ENCODE results near the gene RETREG3.
A peak's percentile ranks its signal among the peaks of the same experiment; 100 is the strongest.
"Not testable (repeated sequence)": the region's sequence is repeated elsewhere in the genome, so short reads cannot be mapped to it uniquely, and the experiment has no call there.

Gene RETREG3, protein sequence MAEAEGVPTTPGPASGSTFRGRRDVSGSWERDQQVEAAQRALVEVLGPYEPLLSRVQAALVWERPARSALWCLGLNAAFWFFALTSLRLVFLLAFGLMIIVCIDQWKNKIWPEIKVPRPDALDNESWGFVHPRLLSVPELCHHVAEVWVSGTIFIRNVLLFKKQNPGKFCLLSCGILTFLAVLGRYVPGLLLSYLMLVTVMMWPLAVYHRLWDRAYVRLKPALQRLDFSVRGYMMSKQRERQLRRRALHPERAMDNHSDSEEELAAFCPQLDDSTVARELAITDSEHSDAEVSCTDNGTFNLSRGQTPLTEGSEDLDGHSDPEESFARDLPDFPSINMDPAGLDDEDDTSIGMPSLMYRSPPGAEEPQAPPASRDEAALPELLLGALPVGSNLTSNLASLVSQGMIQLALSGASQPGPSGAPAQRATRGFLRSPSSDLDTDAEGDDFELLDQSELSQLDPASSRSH

DNA sequence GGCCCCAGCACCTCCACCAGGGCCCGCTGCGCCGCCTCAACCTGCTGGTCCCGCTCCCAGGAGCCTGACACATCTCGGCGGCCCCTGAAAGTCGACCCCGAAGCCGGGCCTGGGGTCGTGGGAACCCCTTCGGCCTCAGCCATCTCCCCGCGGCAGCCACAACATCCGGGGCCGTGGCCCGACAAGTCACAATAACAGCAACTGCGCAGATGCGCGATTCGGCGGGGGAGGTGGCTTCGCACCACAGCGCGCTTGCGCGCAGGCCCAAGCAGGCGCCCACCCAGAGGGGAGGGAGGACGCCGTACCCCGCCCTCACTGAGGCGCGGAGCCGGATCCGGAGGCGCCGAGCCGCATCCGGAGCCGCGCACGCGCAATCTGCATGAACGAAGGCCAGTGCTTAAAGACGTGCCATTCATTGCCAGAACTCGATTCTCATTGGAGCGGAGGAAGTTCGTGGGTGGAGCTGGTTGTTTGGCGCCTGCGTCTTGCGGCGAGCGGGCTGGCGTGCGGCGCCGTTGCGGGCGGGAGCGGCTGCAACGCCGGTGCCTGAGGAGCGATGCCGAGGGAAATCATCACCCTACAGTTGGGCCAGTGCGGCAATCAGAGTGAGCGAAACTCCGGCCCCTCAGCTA is at the start of gene RETREG3, which contains the start of gene TUBG1:
Gene RETREG3, minus strand, starts transcription at position 193 of the 632 bp plus-strand sequence. Its CDS starts 50 bp downstream, at position 143.
Gene TUBG1, plus strand, starts transcription at position 502 of the 632 bp plus-strand sequence. Its CDS starts 55 bp downstream, at position 557.
- peak; percentile 96 for DNase-seq

DNA sequence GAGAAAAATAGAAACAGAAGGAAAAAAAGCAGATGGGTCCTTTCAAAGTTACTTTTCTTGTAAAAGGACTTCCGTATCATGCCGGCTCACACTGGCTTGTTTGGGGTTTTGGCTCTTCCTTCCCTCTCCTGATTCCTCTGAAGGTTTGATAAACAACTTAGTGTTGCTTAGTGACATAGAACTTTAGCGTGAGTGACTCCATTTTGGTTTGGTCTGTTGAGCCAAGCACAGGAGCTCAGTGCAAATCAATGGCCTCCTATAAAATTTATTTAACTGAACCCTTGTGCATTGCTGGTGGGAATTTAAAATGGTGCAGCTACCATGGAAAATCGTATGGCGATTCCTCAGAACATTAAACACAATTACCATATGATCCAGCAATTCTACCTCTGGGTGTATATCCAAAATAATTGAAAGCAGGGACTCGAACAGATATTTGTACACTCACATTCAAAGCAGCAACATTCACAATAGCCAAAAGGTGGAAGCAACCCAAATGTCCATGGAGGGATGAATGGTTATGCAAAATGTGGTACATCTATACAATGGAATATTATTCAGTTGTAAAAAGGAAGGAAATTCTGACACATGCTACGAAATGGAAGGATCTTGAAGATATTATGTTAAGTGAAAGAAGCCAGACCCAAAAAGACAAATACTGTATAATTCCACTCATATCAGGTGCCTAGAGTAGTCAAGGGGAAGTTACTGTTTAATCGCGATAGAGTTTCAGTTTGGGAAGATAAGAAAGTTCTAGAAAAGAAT is 48.8 kb upstream of the RETREG3 start:
- DNase-seq = no peak

DNA sequence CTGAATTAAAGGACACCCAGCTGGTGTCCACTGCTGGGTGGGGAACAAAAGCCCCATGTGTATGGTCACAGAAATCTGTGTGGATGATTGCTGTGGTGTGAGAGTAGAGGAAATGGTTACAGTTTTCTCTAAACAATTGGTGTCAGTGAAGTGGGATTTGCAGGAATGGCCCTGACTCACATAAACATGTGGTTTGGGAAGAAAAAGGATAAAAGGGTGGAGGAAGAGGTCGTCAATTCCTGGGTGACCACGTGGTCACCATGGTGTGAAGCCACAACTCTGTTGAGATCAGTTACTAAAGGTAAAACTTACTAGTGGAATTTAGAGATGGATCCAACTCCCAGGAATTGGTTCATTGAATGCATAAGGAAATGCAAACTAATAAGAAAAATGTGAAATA is 46.4 kb upstream of the RETREG3 start:
- no peak for DNase-seq

DNA sequence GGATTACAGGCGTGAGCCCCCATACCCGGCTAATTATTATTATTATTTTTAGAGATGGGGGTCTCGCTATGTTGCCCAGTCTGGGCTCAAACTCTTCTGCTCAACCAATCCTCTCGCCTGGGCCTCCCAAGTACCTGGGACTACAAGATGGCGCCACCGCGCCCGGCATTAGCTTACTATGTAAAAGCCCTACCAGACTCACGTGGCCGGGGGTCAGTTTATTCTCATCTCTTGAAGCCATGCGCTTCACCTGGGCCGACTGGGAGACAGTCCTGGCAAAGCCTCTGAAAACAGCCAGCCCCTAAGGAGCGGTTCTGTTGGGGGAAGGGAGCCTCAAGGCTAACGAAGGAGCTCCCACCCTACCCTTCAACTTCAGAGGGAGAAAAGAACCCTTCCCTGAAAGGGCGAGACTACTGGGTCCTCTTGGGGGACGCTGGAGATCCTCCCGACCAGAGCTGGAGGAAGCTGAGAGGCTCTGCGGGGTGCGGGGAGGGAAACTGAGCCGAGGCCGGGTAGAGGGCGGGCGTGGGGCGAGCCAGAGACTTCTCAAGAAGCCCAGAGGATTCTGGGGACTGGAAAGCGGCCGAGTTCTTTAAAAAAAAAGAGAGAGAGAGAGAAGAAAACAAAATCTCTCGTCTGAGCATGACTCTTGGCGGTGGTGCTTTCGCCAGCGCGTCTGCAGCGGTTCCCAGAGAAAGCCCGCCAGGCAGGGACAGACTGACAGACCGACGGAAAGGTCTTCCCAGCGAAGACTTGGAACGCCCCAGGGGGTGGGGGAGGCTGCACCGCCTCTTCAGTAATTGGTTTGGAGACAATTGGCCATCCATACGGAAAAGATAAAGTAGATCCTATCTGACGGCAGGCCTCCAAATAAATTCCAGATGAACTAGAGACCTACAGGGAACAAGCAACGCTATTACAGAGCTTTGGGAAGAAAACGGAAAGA is 44.3 kb upstream of the RETREG3 start:
- DNase-seq = no peak

DNA sequence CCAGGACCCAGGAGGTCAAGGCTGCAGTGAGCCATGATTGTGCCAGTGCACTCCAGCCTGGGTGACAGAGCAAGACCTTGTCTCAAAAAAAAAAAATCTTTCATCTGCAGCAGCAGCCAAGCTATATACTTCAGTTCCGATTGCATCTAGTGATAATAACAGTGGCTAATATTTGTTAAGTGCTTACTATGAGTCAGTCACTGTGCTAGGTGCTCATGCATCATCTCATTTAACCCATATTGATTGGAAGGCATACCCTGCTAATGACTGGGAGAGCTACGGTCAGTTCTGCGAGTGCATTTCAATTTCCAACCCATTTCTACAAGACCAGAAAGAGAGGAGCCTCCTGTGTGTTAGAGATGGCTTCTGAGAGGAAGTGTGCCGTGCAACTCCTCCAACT is 42.2 kb upstream of the RETREG3 start:
- no peak for DNase-seq

DNA sequence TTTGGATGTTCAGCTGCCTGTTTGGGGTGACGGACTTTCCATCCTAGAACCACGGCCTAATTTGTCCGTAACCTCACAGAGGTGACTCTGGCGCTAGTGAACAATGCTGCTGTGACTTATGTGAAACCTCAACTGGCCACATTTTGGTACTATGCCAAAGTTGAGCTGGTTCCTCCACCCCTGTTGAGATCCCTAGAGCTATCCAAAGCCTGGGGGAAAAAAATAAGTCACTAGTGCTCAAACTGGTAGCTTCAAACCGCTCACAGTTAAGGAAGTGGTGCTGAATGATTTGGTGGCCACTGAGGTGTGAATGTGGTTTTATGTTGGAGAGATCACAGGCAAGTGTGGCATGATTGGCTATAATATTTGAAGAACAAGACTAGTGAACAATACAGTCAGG is 38.6 kb upstream of the RETREG3 start:
- no peak for DNase-seq

DNA sequence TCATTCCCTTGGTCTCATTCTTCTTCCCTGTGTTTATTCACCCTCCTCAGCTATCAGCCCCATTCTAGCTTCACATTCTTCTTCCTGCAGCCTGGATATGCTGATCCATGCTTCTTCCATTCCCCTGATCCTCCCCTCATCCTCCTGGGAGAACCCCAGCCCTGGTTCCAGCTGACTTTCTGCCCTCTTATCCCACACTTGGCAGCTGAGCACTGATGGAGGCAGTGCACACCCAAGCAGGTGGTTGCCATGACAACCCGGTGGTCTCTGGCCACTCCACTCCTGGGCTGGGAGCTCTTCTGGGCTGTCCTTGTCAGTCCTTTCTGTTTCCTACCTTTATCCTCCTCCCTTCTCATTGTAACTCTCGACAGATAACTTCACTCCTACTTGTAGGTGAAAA is 33.2 kb upstream of the RETREG3 start:
- DNase-seq = no peak

DNA sequence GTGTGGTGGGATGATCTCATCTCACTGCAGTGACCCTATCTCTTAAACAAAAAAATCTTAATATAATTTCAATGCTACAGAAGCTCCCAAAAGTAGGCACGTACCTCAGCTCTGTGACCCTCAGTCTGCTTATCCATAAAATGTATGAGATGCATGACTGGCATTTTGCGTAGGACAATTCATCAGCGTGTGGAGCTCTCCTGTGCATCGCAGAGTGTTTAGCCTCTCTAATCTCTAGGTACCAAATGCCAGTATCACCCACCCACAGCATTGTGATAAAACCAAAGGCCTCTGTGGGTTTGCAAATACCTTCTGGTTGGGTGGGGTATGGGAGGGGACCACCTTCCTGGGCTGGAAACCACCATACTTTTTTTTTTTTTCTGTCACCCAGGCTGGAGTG is 30.9 kb upstream of the RETREG3 start:
- DNase-seq = no peak

DNA sequence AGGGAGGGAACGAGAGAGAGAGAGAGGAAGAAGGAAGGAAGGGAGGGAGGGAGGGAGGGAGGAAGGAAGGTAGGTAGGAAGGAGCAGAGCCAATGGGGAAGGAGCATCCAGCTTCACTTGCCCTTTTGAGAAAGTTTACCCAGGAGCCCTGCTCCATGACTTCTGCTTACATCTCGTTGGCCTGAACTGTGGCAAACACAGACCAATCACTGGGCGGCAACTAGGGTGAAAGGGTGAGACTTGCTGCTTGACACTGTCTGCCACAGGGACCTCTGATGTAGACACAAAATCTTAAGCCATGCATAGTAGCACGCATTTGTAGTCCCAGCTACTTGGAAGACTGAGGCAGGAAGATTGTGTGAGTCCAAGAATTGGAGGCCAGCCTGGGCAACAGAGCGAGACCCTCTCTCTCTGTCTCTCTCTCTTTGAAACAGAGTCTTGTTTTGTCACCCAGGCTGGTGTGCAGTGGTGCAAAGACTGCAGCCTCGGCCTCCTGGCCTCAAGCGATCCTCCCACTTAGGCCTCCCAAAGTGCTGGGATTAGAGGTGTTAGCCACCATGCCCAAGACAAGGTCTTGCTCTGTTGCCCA is 30.4 kb upstream of the RETREG3 start:
- no peak for DNase-seq

DNA sequence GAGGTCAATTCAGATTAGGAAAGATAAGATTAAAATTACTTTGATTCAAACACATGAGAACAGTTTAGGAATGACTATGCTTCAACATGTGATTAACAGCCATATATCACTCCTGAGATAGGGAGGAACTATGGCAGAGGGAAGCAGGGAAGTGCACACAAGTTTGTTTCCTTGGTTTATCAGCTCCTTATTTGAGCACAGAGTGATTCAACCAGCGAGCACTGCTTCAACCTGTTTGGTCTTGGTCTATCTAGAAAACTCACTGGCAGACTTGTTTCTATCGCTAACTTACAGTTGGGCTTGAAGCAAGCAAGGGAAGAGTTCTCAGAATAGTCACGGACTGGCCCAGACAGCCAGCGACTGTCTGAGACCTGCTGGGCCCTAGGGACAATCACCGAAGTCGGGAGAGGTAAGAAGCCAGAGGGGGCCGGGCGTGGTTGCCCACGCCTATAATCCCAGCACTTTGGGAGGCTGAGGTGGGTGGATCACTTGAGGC is 23.8 kb upstream of the RETREG3 start:
- DNase-seq = no peak

DNA sequence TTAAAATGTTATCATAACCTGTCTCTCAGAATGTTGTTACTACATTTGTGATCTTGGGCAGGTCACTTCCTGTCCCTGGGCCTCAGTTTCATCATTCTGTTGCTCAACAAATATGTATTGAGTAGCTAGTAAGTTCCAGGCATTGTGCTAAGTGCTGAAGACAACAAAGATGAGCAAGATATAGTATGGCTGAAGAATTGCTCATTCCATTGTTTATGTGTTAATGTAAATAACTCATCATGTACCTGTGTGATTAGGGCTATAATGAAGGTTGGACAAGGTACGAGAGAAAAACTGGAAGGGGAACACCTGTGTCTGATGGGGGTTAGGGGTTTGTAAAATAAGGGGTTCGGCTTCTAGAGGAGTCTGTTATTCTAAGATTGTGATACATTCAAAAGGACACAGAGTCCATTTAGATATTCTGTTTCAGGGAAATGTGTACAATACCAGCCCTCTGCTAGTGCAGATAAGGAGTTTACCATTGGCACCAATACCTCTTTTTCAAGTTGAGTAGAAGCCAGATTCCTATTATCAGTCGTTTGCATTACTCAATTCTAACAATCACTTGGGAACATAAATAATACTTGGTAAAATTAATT is 20.3 kb upstream of the RETREG3 start:
- DNase-seq = no peak

DNA sequence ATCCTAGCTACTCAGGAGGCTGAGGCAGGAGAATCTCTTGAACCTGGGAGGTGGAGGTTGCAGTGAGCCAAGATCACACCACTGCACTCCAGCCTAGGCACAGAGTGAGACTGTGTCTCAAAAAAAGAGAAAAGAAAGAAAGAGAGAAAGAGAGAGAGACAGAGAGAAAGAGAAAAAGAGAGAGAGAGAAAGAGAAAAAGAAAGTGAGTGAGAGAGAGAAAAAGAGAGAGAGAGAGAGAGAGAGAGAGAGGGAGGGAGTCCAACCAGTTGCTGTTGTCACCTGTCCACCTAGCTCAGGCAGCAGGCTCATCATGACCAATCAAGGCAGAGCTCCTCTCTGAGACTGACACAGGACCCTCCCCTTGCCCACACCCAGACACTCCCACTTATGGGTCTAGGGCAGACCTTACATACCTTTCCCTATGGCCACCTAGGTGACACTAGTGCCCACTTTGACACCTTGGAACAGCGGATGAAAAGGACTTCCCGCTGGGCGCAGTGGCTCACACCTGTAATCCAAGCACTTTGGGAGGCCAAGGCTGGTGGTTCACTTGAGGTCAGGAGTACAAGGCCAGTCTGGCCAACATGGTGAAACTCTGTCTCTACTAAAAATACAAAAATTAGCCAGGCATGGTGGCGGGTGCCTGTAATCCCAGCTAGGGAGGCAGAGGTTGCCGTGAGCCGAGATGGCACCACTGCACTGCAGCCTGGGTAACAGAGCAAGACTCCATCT is 18.0 kb upstream of the RETREG3 start:
- not testable (repeated sequence) for DNase-seq

DNA sequence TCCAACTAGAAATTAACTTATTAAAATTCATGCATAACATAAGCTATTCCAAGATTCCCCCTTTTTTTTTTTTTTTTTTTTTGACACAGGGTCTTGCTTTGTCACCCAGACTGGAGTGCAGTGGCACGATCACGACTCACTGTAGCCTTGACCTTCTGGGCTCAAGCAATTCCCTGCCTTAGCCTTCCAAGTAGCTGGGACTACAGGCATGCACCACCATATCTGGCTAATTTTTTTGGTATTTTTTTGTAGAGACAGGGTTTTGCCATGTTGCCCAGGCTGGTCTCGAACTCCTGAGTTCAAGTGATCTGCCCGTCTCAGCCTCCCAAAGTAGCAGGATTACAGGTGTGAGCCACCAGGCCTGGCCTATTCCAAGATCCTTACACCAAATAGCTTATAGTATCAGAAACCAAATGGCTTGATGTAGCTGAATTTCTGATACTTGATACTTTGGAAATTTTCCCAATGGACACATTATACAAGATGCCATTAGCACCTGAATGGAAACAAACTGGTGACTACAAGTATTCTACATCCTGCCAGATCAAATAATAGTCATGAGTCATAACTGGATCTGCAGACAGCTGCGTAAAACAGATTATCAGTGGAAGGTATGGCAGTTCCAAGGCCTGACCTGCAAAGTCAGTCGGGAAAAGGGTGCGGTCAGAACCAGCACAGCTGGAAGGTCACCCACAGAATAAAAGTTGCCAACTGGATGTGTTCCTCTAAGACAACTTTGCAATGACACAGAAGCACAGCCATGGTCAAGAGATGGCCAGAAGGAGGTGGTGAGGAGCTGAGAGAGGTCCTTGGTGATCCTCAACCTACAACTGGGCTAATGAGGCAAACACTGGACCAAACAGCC is 14.8 kb upstream of the RETREG3 start:
- DNase-seq = no peak

DNA sequence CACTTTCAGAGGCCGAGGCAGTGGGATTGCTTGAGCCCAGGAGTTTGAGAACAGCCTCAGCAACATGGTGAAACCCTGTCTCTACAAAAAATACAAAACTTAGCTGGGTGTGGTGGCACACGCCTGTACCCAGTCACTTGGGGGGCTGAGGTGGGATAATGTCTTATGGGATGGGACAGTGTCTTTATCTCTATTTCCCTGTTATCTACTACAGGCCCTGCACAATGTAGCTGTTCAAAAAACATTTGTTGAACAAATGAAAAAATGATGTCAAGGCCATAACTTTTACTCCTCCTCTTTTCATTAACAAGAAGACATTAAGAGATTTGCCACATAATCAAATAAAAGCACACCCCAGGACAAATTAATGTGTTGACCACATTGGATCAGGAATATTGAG is 14.1 kb upstream of the RETREG3 start:
- no peak for DNase-seq

DNA sequence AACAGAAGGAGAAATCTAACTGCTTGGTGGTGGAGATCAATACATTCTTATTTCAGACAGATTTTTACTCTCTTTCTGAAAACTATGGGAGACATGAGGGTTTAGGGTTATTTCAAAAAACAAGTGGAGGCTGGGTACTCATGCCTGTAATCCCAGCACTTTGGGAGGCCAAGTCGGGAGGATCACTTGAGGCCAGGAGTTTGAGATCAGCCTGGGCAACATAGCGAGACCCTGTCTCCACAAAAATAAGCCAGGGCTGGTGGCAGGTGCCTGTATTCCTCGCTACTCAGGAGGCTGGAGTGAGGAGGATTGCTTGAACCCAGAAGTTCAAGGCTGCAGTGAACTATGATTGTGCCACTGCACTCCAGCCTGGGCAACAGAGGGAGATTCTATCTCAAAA is 12.8 kb upstream of the RETREG3 start:
- not testable (repeated sequence) for DNase-seq

DNA sequence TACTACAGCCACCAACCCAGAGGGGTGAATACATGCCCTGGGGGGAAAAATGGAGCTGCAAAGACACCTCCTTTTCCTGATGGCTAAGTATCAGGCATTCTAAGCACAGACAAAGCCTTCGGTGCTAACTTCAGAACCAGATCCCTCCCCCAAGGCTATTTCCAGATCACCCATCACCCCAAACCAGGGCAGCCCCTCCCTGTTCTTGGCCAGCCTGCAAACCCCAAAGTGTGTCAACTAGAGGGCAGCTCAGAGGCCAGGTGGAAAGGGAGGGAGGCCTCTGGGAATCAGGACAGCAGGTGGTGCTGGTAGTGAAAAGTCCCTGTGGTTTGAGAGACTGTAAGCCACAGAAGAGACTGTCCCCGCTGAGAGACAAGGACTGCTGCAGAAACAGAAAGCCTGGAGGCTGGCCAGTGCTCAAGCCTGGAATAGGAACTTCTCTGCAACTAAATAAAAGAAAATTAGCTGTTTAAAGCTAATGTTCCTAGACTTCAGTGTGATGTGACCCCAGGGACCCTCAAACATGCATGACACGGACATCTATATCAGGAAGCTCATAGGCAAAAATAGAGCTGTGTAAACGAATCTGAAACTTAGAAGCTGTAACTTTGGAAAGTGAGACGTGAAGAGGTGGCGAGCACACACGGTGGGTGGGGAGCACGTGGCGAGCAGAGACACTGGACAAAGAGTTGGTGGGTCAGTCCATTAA is 9.4 kb upstream of the RETREG3 start:
- DNase-seq = peak; percentile 8

DNA sequence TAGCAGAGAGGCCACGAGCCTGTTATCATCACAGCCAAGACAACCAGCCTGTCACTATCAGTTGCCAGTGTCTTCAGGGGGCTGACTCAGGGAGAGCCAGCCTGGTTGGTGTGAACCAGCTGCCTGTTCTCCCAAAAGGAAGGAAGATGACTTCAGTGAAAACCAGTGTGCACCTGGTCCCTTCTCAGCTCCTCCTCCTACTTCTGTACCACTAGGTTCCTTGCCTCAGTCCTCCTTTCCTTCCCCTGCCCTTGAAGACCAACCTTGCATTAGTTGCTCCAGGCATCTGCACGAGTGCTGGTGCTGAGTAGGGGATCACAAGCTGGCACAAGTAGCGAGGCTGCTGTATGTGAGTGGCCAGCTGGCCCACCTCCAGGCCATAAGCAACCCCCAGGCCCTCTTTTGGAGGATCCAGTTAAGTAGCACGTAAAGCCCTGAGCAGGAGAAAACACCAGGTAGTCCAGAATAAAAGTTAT is 8.8 kb upstream of the RETREG3 start:
- no peak for DNase-seq

DNA sequence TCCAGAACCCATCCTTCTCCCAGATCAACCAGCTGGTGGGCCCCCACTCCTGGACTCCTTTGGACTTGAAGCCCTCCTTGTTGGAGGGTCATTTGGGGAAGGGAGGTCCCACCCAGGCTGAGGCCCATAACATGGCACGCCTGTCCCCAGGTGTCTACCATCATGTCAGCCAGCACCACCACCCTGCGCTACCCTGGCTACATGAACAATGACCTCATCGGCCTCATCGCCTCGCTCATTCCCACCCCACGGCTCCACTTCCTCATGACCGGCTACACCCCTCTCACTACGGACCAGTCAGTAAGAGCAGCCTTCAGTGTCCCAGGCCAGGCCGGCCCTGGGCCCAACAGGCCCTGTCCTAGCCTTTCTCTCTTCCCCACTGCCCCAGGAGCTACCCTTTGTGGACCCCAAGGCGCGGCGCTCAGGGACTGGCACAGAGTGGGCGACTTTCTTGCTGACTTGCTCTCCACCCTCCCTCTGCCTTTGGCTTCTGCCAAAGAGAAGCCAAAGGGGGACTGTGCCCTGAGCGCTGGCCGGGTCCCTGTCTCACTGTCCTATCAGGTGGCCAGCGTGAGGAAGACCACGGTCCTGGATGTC is 4.6 kb upstream of the RETREG3 start:
- DNase-seq = no peak

All from NCI-H748 treated with DMSO at 0.1 percent for 48 hours (cell line).